Measurements from ENCODE around the gene ADCY3. TPM values are rescaled to one million over a fixed set of nuclear protein-coding genes. Genes with fewer than 3 reads are reported as not detected.

The ADCY3 gene
- 71.4 to 87.6 TPM (median 77.4 TPM) in 5 replicates for total RNA-seq (2022; extraction: Qiagen RNA extraction; ENCODE audit: low read depth)

DNA sequence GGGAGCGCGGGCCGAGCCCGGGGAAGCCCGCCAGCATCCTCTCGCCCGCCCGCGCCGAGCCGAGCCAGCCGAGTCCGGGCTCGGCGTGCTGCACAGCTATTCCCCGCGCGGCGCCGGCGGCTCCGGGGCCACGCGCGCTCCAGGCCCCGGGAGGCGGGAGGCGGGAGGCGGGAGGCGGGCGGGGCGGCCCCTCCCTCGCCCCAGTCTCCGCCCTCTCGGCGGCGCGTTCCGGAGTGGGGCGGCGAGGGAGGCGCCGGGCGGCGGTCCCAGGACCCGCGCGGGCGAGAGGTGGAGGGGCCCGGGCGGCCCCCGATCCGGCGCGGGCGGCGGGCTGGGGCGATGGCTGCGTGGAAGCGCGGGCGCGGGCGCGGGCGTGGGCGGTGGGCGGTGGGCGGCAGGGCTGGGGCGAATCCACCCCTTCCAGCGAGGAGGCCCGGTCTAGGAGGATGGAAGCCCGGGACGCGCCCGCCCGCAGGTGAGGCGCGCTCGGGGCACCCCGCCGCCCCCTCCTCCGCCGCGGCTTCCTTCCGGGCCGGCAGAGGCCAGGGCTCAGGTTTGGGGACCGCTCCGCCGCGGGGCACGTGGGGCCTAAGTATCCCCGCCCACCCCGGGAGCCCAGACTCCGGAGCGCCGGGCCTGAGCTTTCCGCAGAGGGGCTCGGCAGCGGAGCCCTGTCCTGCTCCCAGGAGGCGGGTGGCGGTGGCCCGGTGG lies at the start of gene ADCY3:
ADCY3 (minus strand) TSS at position 140 of the 711 bp plus-strand sequence. CDS start 1,250 bp downstream, outside the sequence.

DNA sequence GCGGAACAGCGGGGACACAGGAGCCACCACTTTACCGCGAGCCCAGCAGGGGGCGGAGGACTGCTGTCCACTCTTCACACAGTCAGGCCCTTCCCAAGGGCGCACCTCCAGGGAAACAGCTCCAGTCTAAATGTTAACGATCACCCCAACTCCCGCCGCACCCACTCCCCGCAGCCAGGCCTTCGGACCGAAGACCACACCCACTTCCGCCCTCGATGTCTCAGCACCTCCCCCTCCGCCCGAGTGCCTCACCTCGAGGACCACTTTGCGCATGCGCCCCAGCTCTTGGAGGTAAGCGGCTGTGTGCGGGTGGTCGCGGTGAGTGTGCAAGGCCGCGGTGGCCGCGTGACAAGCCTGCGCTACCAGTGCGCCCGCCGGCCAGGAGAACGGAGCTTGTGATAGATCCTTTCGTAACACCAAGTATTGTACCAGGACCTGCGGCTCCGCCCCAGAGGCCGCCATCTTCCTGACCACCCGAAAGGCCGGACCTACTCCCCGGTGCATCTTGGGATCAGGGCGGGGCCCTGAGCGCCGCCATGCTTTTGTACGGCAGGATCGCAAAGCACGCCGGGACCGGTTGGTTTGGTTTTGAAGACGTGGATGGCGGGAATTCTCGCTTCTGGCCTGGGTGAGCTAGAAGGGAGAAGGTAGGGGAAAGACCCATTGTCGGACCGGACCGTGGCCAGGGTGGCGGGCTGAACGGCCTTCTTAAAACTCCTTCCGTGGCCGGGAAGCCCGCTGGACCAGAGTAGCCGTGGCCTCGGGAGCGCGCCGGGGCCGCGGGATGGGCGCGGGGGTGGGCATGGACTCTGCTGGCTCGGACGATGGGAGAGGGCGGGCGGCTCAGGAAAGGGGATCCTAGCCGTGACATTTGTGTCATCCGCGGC lies 126.9 kb downstream of the ADCY3 start, which contains the start of the genes CENPO and PTRHD1:
CENPO (plus strand) TSS at position 552 of the 887 bp plus-strand sequence. CDS start 495 bp downstream, outside the sequence.
PTRHD1 (minus strand) TSS at position 518 of the 887 bp plus-strand sequence; CDS start at position 504, 14 bp downstream.

Other genes with a start within 250 kb of the ADCY3 start
- 50.1 to 68.6 TPM (median 63.8 TPM) in 5 replicates for gene PTRHD1, start 126.8 kb downstream of the ADCY3 start, total RNA-seq (2022; extraction: Qiagen RNA extraction; ENCODE audit: low read depth)
- gene CENPO, start 126.8 kb downstream of the ADCY3 start, total RNA-seq (2022; extraction: Qiagen RNA extraction; ENCODE audit: low read depth): 43.2 to 47.3 TPM (median 46.0 TPM) in 5 replicates
- gene DNAJC27, start 51.7 kb upstream of the ADCY3 start, total RNA-seq (2022; extraction: Qiagen RNA extraction; ENCODE audit: low read depth): 1.5 to 2.8 TPM (median 2.2 TPM) in 5 replicates
- gene EFR3B, start 121.8 kb upstream of the ADCY3 start, total RNA-seq (2022; extraction: Qiagen RNA extraction; ENCODE audit: low read depth): 11.3 to 13.7 TPM (median 12.3 TPM) in 5 replicates
- not detected in 5 replicates for gene POMC, start 248.3 kb upstream of the ADCY3 start, total RNA-seq (2022; extraction: Qiagen RNA extraction; ENCODE audit: low read depth)